ENCODE measurements around the gene FAM193A.

FAM193A gene

DNA sequence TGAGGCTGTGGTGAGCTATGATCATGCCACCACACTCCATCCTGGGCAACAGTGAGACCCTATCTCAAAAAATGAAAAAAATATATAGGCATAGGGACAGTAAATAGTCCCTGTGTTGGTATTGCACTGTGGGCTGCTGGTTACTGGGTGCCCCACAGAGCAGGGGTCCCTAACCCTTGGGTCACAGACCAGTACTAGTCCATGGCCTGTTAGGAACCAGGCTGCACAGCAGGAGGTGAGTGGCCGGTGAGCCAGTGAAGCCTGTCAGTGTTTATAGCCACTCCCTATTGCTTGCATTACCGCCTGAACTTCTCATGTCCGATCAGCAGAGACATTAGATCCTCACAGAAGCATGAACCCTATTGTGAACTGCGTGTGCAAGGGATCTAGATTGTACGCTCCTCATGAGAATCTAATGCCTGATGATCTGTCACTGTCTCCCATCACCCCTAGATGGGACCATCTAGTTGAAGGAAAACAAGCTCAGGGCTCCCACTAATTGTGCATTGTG is 113.2 kb downstream of the FAM193A start:
- Histone ChIP-seq H4K20me1 (ENCODE audit: low read depth, low read length) (no peaks in the 10 kb centered on the region), H3K9me2 (replicated peaks; ENCODE audit: insufficient read depth, low read length) (no peaks in the 10 kb centered on the region), H3F3A (ENCODE audit: insufficient read depth) (no peaks in the 10 kb centered on the region), H3K36me3 (ENCODE audit: low read length) (no peaks in the 10 kb centered on the region), H2AFZ (ENCODE audit: low read depth, low read length, severe bottlenecking) (no peak overlapping the region), H3K9ac (ENCODE audit: low read length) (no peak overlapping the region), H3K4me2 (ENCODE audit: low read depth, low read length, poor library complexity, severe bottlenecking) (no peak overlapping the region), H3K4me3 (ENCODE audit: insufficient read depth, low read length, poor library complexity, severe bottlenecking) (no peak overlapping the region), H3K79me2 (ENCODE audit: insufficient read depth, low read length) (no peaks in the 10 kb centered on the region), H3K27ac (ENCODE audit: low read depth, low read length) (no peak overlapping the region), H3K9me3 (ENCODE audit: insufficient read depth, low read length) (no peaks in the 10 kb centered on the region), H3K27me3 (ENCODE audit: low read length) (no peaks in the 10 kb centered on the region)
- TF ChIP-seq, protein P1, sequence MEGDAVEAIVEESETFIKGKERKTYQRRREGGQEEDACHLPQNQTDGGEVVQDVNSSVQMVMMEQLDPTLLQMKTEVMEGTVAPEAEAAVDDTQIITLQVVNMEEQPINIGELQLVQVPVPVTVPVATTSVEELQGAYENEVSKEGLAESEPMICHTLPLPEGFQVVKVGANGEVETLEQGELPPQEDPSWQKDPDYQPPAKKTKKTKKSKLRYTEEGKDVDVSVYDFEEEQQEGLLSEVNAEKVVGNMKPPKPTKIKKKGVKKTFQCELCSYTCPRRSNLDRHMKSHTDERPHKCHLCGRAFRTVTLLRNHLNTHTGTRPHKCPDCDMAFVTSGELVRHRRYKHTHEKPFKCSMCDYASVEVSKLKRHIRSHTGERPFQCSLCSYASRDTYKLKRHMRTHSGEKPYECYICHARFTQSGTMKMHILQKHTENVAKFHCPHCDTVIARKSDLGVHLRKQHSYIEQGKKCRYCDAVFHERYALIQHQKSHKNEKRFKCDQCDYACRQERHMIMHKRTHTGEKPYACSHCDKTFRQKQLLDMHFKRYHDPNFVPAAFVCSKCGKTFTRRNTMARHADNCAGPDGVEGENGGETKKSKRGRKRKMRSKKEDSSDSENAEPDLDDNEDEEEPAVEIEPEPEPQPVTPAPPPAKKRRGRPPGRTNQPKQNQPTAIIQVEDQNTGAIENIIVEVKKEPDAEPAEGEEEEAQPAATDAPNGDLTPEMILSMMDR (IDR thresholded peaks at IDR 0.05; ENCODE audit: insufficient read depth, low read length, poor library complexity, severe bottlenecking): no peak
- TF ChIP-seq EZH2phosphoT487 (conservative IDR thresholded peaks at IDR 0.05; ENCODE audit: low read length): no peak

- H3K9ac ChIP-seq (ENCODE audit: low read length): no peak overlapping the region
- H3K79me2 ChIP-seq (ENCODE audit: insufficient read depth, low read length): no peaks in the 10 kb centered on the region
- no peak for TF ChIP-seq EZH2phosphoT487 (conservative IDR thresholded peaks at IDR 0.05; ENCODE audit: low read length)
- TF ChIP-seq, protein P1 (IDR thresholded peaks at IDR 0.05; ENCODE audit: insufficient read depth, low read length, poor library complexity, severe bottlenecking): no peak
- H3K4me3 ChIP-seq (ENCODE audit: insufficient read depth, low read length, poor library complexity, severe bottlenecking): no peak overlapping the region
- no peak overlapping the region for H2AFZ ChIP-seq (ENCODE audit: low read depth, low read length, severe bottlenecking)
- no peaks in the 10 kb centered on the region for H3K9me3 ChIP-seq (ENCODE audit: insufficient read depth, low read length)
- no peaks in the 10 kb centered on the region for H3F3A ChIP-seq (ENCODE audit: insufficient read depth)
- no peaks in the 10 kb centered on the region for H4K20me1 ChIP-seq (ENCODE audit: low read depth, low read length)
- no peak overlapping the region for H3K27ac ChIP-seq (ENCODE audit: low read depth, low read length)
- H3K27me3 ChIP-seq (ENCODE audit: low read length): no peaks in the 10 kb centered on the region
- no peaks in the 10 kb centered on the region for H3K36me3 ChIP-seq (ENCODE audit: low read length)
- H3K9me2 ChIP-seq (replicated peaks; ENCODE audit: insufficient read depth, low read length): no peaks in the 10 kb centered on the region
- no peak overlapping the region for H3K4me2 ChIP-seq (ENCODE audit: low read depth, low read length, poor library complexity, severe bottlenecking)
These were observed 113.8 kb downstream of the FAM193A start for GRCh38 chr4:2650276-2650675.

- TF ChIP-seq EZH2phosphoT487 (conservative IDR thresholded peaks at IDR 0.05; ENCODE audit: low read length): no peak
- TF ChIP-seq, protein P1 (IDR thresholded peaks at IDR 0.05; ENCODE audit: insufficient read depth, low read length, poor library complexity, severe bottlenecking): no peak
- Histone ChIP-seq H3K9ac (ENCODE audit: low read length) (no peak overlapping the region), H3K9me2 (replicated peaks; ENCODE audit: insufficient read depth, low read length) (no peaks in the 10 kb centered on the region), H3K4me3 (ENCODE audit: insufficient read depth, low read length, poor library complexity, severe bottlenecking) (no peak overlapping the region), H3K27me3 (ENCODE audit: low read length) (no peaks in the 10 kb centered on the region), H3K9me3 (ENCODE audit: insufficient read depth, low read length) (no peaks in the 10 kb centered on the region), H4K20me1 (ENCODE audit: low read depth, low read length) (no peaks in the 10 kb centered on the region), H3K4me2 (ENCODE audit: low read depth, low read length, poor library complexity, severe bottlenecking) (no peak overlapping the region), H2AFZ (ENCODE audit: low read depth, low read length, severe bottlenecking) (no peak overlapping the region), H3K27ac (ENCODE audit: low read depth, low read length) (no peak overlapping the region), H3F3A (ENCODE audit: insufficient read depth) (no peaks in the 10 kb centered on the region), H3K36me3 (ENCODE audit: low read length) (no peaks in the 10 kb centered on the region), H3K79me2 (ENCODE audit: insufficient read depth, low read length) (no peaks in the 10 kb centered on the region)
These were observed 115.1 kb downstream of the FAM193A start for GRCh38 chr4:2651546-2651945.

Measured in SU-DHL-6 (cell line).